Activated B cell treated with CpG ODN at 0.5 μM for 24 hours (primary cell): ENCODE data around the gene ZIC3. TPM values are rescaled to one million over a fixed set of nuclear protein-coding genes. Genes with fewer than 3 reads are reported as not detected.

ENCODE experiments used
- ATAC-seq: fragments of 200-7000 bp; cut with Tn5 transposase; one replicate; pipeline ENCODE4 v1.10.0; 2021; ENCODE audit warnings: low read depth, mild to moderate bottlenecking, moderate library complexity
- CTCF ChIA-PET: fragments of 350-600 bp; sonication (Branson Sonifier 250); formaldehyde crosslinking; loops from one replicate; lab custom pipeline; 2021; ENCODE audit warnings: antibody characterized with exemption; lab: Charles Lee
- POLR2A ChIA-PET: fragments of 350-600 bp; sonication (Branson Sonifier 250); formaldehyde crosslinking; loops from one replicate; lab custom pipeline; 2021; ENCODE audit warnings: antibody characterized with exemption; lab: Charles Lee
- DNase-seq: peaks from one replicate; pipeline ENCODE4 v3.0.0; 2022
- H3K27ac Mint-ChIP-seq: one replicate; pipeline ENCODE4 v1.8.0; 2020; ENCODE audit warnings: mixed read lengths
- H3K27me3 Mint-ChIP-seq: one replicate; pipeline ENCODE4 v1.8.0; 2021; ENCODE audit warnings: mixed read lengths
- H3K36me3 Mint-ChIP-seq: one replicate; pipeline ENCODE4 v1.8.0; 2021; ENCODE audit warnings: low read depth, mixed read lengths
- H3K4me1 Mint-ChIP-seq: one replicate; pipeline ENCODE4 v1.8.0; 2021; ENCODE audit warnings: mixed read lengths
- H3K4me3 Mint-ChIP-seq: one replicate; pipeline ENCODE4 v1.8.0; 2020; ENCODE audit warnings: mild to moderate bottlenecking, mixed read lengths
- H3K9me3 Mint-ChIP-seq: one replicate; pipeline ENCODE4 v1.8.0; 2020; ENCODE audit warnings: mixed read lengths
- intact Hi-C: fragments of 100-400 bp; cut with micrococcal nuclease; formaldehyde crosslinking; loops from one replicate; pipeline ENCODE4 v1.15.1; 2024
- total RNA-seq: library from RNA; stranded (reverse); gene quantifications from 2 replicates; pipeline ENCODE4 v1.2.3, GENCODE V29; 2022
- TF ChIP-seq, protein P1 (sequence below): fragments of 200-600 bp; IDR thresholded peaks from one replicate; pipeline ENCODE4 v1.8.0; 2022; ENCODE audit warnings: antibody characterized with exemption, mild to moderate bottlenecking

ZIC3 gene
- total RNA-seq, 1 donor from 2014 or later = not detected

- no peak overlapping the region for H3K27ac Mint-ChIP-seq
- no peaks in the 10 kb centered on the region for H3K9me3 Mint-ChIP-seq
- TF ChIP-seq, protein P1, sequence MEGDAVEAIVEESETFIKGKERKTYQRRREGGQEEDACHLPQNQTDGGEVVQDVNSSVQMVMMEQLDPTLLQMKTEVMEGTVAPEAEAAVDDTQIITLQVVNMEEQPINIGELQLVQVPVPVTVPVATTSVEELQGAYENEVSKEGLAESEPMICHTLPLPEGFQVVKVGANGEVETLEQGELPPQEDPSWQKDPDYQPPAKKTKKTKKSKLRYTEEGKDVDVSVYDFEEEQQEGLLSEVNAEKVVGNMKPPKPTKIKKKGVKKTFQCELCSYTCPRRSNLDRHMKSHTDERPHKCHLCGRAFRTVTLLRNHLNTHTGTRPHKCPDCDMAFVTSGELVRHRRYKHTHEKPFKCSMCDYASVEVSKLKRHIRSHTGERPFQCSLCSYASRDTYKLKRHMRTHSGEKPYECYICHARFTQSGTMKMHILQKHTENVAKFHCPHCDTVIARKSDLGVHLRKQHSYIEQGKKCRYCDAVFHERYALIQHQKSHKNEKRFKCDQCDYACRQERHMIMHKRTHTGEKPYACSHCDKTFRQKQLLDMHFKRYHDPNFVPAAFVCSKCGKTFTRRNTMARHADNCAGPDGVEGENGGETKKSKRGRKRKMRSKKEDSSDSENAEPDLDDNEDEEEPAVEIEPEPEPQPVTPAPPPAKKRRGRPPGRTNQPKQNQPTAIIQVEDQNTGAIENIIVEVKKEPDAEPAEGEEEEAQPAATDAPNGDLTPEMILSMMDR = no peak
- CTCF ChIA-PET = no interaction called here
- peaks cover 11% of the 10 kb centered on the region for H3K4me1 Mint-ChIP-seq
- no peak for DNase-seq
- no peak overlapping the region for H3K4me3 Mint-ChIP-seq
- POLR2A ChIA-PET = no interaction called here
- H3K27me3 Mint-ChIP-seq = peaks cover 20% of the 10 kb centered on the region
- ATAC-seq = no peak
- intact Hi-C loops = no loop called here
- H3K36me3 Mint-ChIP-seq = no peaks in the 10 kb centered on the region
Measured at GRCh38 chrX:137563681-137564651, 2.0 kb upstream of the ZIC3 start.

GRCh38 chrX:137565318-137565904 lies 516 bp upstream of the ZIC3 start:
- intact Hi-C loops = loop anchor here (5.0 kb wide), 1 partner anchor 138 kb away; no protein-coding TSS in a partner anchor
- Mint-ChIP-seq H3K27ac (no peak overlapping the region), H3K9me3 (no peaks in the 10 kb centered on the region), H3K4me3 (no peak overlapping the region), H3K27me3 (peaks cover 25% of the 10 kb centered on the region), H3K36me3 (no peaks in the 10 kb centered on the region), H3K4me1 (peaks cover 11% of the 10 kb centered on the region)
- POLR2A ChIA-PET = no interaction called here
- ATAC-seq (no peak), DNase-seq (no peak)
- CTCF ChIA-PET = no interaction called here
- TF ChIP-seq, protein P1 = no peak

DNA sequence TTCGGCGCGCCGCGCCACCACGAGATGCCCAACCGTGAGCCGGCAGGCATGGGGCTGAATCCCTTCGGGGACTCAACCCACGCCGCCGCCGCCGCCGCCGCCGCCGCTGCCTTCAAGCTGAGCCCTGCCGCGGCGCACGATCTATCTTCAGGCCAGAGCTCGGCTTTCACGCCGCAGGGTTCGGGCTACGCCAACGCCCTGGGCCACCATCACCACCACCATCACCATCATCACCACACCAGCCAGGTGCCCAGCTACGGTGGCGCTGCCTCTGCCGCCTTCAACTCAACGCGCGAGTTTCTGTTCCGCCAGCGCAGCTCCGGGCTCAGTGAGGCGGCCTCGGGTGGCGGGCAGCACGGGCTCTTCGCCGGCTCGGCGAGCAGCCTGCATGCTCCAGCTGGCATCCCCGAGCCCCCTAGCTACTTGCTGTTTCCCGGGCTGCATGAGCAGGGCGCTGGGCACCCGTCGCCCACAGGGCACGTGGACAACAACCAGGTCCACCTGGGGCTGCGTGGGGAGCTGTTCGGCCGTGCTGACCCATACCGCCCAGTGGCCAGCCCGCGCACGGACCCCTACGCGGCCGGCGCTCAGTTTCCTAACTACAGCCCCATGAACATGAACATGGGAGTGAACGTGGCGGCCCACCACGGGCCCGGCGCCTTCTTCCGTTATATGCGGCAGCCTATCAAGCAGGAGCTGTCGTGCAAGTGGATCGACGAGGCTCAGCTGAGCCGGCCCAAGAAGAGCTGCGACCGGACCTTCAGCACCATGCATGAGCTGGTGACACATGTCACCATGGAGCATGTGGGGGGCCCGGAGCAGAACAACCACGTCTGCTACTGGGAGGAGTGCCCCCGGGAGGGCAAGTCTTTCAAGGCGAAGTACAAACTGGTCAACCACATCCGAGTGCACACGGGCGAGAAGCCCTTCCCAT lies 1.1 kb downstream of the ZIC3 start:
- Mint-ChIP-seq H3K4me1 (peaks cover 11% of the 10 kb centered on the region), H3K36me3 (no peaks in the 10 kb centered on the region), H3K27me3 (peaks cover 29% of the 10 kb centered on the region), H3K4me3 (peak overlapping the region; percentile 41), H3K9me3 (no peaks in the 10 kb centered on the region), H3K27ac (no peak overlapping the region)
- no peak for ATAC-seq
- ChIA-PET POLR2A (no interaction called here), CTCF (no interaction called here)
- intact Hi-C loops = loop anchor here (5.0 kb wide), 1 partner anchor 140 kb away; no protein-coding TSS in a partner anchor
- TF ChIP-seq, protein P1 = no peak
- DNase-seq = no peak

- Mint-ChIP-seq H3K36me3 (no peaks in the 10 kb centered on the region), H3K4me3 (peak overlapping the region; percentile 41), H3K4me1 (peaks cover 11% of the 10 kb centered on the region), H3K27ac (no peak overlapping the region), H3K9me3 (no peaks in the 10 kb centered on the region), H3K27me3 (peaks cover 34% of the 10 kb centered on the region)
- DNase-seq (no peak), ATAC-seq (no peak)
- CTCF ChIA-PET = no interaction called here
- intact Hi-C loops = loop anchor here (5.0 kb wide), 1 partner anchor 140 kb away; no protein-coding TSS in a partner anchor
- POLR2A ChIA-PET = no interaction called here
- TF ChIP-seq, protein P1 = no peak
Measured at GRCh38 chrX:137567682-137568232, 1.8 kb downstream of the ZIC3 start.
